Measurements from ENCODE around the gene RAB38. TPM values are rescaled to one million over a fixed set of nuclear protein-coding genes. Genes with fewer than 3 reads are reported as not detected.

Gene RAB38
- total RNA-seq, 1 experiment from 2014 or later: 0.41 TPM

DNA sequence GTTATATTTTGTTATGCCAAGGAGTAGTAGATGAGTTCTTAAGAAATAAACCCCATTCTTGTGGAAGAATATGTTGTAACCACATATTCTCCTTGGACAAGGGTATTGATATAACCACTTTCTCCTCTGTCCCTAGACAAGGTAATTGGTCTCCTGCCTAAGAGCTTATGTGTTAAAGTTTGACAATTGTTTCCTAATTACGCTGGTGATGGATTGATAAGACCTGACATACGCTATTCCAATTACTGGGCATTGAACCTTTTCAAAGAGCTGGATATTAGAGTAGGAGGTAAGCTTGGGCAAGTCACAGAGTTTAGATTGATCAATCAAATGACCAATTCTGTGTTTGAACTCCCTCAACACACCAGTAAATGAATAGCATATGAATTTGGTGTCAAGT is 88.9 kb downstream of the RAB38 start:
- Histone ChIP-seq H3K9me3 (no peaks in the 10 kb centered on the region), H3K4me3 (ENCODE audit: low read depth, low read length) (no peak overlapping the region), H3K27me3 (replicated peaks; ENCODE audit: control insufficient read depth, insufficient read depth, low read length) (peaks cover 2% of the 10 kb centered on the region; the same call in 1 of the 2 replicates), H3K4me1 (no peaks in the 10 kb centered on the region), H3K36me3 (ENCODE audit: control insufficient read depth, insufficient read depth, low read length) (no peaks in the 10 kb centered on the region)
- H3K4me1 Mint-ChIP-seq (ENCODE audit: low read depth, unreplicated experiment): no peaks in the 10 kb centered on the region
- TF ChIP-seq, protein P1, sequence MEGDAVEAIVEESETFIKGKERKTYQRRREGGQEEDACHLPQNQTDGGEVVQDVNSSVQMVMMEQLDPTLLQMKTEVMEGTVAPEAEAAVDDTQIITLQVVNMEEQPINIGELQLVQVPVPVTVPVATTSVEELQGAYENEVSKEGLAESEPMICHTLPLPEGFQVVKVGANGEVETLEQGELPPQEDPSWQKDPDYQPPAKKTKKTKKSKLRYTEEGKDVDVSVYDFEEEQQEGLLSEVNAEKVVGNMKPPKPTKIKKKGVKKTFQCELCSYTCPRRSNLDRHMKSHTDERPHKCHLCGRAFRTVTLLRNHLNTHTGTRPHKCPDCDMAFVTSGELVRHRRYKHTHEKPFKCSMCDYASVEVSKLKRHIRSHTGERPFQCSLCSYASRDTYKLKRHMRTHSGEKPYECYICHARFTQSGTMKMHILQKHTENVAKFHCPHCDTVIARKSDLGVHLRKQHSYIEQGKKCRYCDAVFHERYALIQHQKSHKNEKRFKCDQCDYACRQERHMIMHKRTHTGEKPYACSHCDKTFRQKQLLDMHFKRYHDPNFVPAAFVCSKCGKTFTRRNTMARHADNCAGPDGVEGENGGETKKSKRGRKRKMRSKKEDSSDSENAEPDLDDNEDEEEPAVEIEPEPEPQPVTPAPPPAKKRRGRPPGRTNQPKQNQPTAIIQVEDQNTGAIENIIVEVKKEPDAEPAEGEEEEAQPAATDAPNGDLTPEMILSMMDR (IDR thresholded peaks at IDR 0.05; ENCODE audit: insufficient read depth in 1 of 2, low read depth in 1 of 2, low read length in 1 of 2, severe bottlenecking in 1 of 2, unreplicated experiment in 1 of 2): no peak
- ChIA-PET POLR2A (no interaction called here), CTCF (no interaction called here)
- no peaks in the 10 kb centered on the region for H3K36me3 Mint-ChIP-seq (ENCODE audit: insufficient read depth, unreplicated experiment)
- peaks cover 13% of the 10 kb centered on the region for H3K27me3 Mint-ChIP-seq (ENCODE audit: insufficient read depth, unreplicated experiment)
- no peaks in the 10 kb centered on the region for H3K9me3 Mint-ChIP-seq (ENCODE audit: unreplicated experiment)
- no TSS peak for BruUV-seq (replicated peaks)
- no peak overlapping the region for H3K4me3 Mint-ChIP-seq (ENCODE audit: unreplicated experiment)
- H3K27ac Mint-ChIP-seq (ENCODE audit: unreplicated experiment): no peak overlapping the region
- no peak for DNase-seq
- intact Hi-C loops (cut with micrococcal nuclease; ENCODE audit: unreplicated experiment): no loop called here

DNA sequence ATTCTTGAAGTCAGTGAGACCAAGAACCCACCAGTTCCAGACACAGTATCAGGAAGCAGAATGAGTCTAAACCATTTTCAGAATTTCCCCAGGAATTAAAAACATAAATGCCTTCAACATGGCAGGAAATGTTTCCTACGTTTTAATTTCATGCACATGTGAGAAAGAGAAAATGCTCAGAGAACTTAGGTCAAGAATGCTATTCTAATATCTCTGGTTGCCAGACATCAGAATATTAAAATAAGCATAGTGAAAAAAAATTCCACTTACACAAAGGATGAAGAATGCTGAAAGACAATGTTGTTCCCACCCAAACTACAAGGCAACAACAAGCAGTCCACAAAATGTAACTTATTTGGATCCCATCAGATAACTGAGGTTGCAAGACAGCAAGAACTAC is 104.8 kb downstream of the RAB38 start:
- CTCF ChIA-PET: interaction anchor here (0.6 kb wide), 1 partner anchor 475 kb away, joined by 3 read pairs; no protein-coding TSS in a partner anchor
- H3K36me3 ChIP-seq (ENCODE audit: control insufficient read depth, insufficient read depth, low read length): no peaks in the 10 kb centered on the region
- H3K36me3 Mint-ChIP-seq (ENCODE audit: insufficient read depth, unreplicated experiment): no peaks in the 10 kb centered on the region
- intact Hi-C loops (cut with micrococcal nuclease; ENCODE audit: unreplicated experiment): no loop called here
- POLR2A ChIA-PET: no interaction called here
- H3K4me1 Mint-ChIP-seq (ENCODE audit: low read depth, unreplicated experiment): no peaks in the 10 kb centered on the region
- no peaks in the 10 kb centered on the region for H3K27me3 ChIP-seq (replicated peaks; ENCODE audit: control insufficient read depth, insufficient read depth, low read length)
- H3K9me3 ChIP-seq: no peaks in the 10 kb centered on the region
- H3K4me1 ChIP-seq: no peaks in the 10 kb centered on the region
- H3K4me3 ChIP-seq (ENCODE audit: low read depth, low read length): no peak overlapping the region
- TF ChIP-seq, protein P1 (IDR thresholded peaks at IDR 0.05; ENCODE audit: insufficient read depth in 1 of 2, low read depth in 1 of 2, low read length in 1 of 2, severe bottlenecking in 1 of 2, unreplicated experiment in 1 of 2): no peak
- H3K27me3 Mint-ChIP-seq (ENCODE audit: insufficient read depth, unreplicated experiment): peaks cover 4% of the 10 kb centered on the region
- H3K9me3 Mint-ChIP-seq (ENCODE audit: unreplicated experiment): no peaks in the 10 kb centered on the region
- no TSS peak for BruUV-seq (replicated peaks)
- H3K4me3 Mint-ChIP-seq (ENCODE audit: unreplicated experiment): no peak overlapping the region
- no peak overlapping the region for H3K27ac Mint-ChIP-seq (ENCODE audit: unreplicated experiment)
- no peak for DNase-seq

DNA sequence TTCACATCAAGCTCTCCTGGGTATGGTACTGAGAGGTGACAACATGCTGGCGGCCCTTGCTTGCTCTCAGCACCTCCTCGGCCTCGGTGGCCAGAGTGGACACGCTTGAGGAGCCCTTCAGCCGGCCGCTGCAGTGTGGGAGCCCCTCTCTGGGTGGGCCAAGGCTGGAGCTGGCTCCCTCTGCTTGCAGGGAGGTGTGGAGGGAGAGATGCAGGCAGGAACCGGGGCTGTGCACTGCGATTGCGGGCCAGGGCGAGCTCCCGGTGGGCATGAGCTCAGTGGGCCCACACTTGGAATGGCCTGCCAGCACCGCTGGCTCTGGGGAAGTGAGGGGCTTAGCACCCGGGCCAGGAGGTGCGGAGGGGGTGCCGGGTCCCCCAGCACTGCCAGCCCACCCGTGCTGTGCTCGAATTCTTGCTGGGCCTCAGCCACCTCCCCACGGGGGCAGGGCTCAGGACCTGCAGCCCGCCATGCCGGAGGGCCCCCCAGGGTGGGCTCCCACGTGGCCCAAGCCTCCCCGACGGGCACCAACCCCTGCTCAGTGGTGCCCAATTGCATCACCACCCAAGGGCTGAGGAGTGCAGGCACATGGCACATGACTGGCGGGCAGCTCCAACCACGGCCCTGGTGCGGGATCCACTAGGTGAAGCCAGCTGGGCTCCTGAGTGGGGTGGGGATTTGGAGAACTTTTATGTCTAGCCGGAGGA is 106.2 kb downstream of the RAB38 start:
- no TSS peak for BruUV-seq (replicated peaks)
- no peak for DNase-seq
- TF ChIP-seq, protein P1 (IDR thresholded peaks at IDR 0.05; ENCODE audit: insufficient read depth in 1 of 2, low read depth in 1 of 2, low read length in 1 of 2, severe bottlenecking in 1 of 2, unreplicated experiment in 1 of 2): no peak

More for the DNA sequence above, 106.2 kb downstream of the RAB38 start:
- H3K9me3 Mint-ChIP-seq (ENCODE audit: unreplicated experiment): no peaks in the 10 kb centered on the region
- ChIA-PET POLR2A (no interaction called here), CTCF (no interaction called here)
- H3K27ac Mint-ChIP-seq (ENCODE audit: unreplicated experiment): no peak overlapping the region
- Histone ChIP-seq H3K4me1 (no peaks in the 10 kb centered on the region), H3K36me3 (ENCODE audit: control insufficient read depth, insufficient read depth, low read length) (no peaks in the 10 kb centered on the region), H3K9me3 (no peaks in the 10 kb centered on the region), H3K4me3 (ENCODE audit: low read depth, low read length) (no peak overlapping the region), H3K27me3 (replicated peaks; ENCODE audit: control insufficient read depth, insufficient read depth, low read length) (no peaks in the 10 kb centered on the region)
- peaks cover 4% of the 10 kb centered on the region for H3K27me3 Mint-ChIP-seq (ENCODE audit: insufficient read depth, unreplicated experiment)
- no peak overlapping the region for H3K4me3 Mint-ChIP-seq (ENCODE audit: unreplicated experiment)
- H3K36me3 Mint-ChIP-seq (ENCODE audit: insufficient read depth, unreplicated experiment): no peaks in the 10 kb centered on the region
- intact Hi-C loops (cut with micrococcal nuclease; ENCODE audit: unreplicated experiment): no loop called here
- no peaks in the 10 kb centered on the region for H3K4me1 Mint-ChIP-seq (ENCODE audit: low read depth, unreplicated experiment)

All from Caco-2 (cell line).